ENCODE measurements around the gene BMPR1B.

DNA sequence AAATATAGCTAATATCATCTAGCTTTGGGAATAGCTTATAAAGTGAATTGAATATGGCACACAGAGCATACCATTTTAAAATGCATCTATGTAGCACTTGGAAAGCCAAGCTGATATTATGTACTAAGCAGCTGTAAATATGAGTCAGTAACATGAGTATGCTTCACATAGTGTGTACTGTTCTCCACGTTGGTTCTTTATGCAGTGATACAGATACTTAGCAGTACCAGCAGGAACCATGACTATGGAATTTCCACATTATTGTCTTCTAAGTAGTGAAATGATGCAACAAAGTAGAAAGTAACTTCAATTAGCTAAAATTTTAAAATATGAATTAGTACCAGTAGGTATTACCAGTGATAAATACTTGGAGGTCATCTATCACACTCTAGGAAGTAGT, 320.1 kb downstream of the BMPR1B start:
- TF ChIP-seq CTCF (IDR thresholded peaks at IDR 0.05) (no peak), POLR2A (IDR thresholded peaks at IDR 0.05) (no peak), POLR2AphosphoS5 (IDR thresholded peaks at IDR 0.05) (no peak)

Data from prostate gland (tissue), 2 donors.